OCI-M1 (cell line): ENCODE measurements around the gene ENKUR.

Experiments used
- DNase-seq: peaks from one replicate; lab custom pipeline; 2025; lab: John Stamatoyannopoulos, UW

ENKUR gene

GRCh38 chr10:25015828-25016375 is at the start of gene ENKUR:
ENKUR (minus strand) TSS chr10:25016158; CDS start chr10:25015936, 222 bp downstream.
- peak; percentile 94 for DNase-seq

GRCh38 chr10:25064401-25064800 is 48.4 kb upstream of the ENKUR start:
- DNase-seq, result no peak

- DNase-seq, result no peak
Observed at GRCh38 chr10:25063644-25064043, 47.7 kb upstream of the ENKUR start.

- no peak for DNase-seq
Observed at GRCh38 chr10:25063157-25063556, 47.2 kb upstream of the ENKUR start.

- DNase-seq, result no peak
Observed at GRCh38 chr10:25061711-25062449, 45.9 kb upstream of the ENKUR start.

GRCh38 chr10:25061125-25061524 is 45.2 kb upstream of the ENKUR start:
- no peak for DNase-seq

GRCh38 chr10:25059990-25060389 is 44.0 kb upstream of the ENKUR start:
- no peak for DNase-seq

- DNase-seq, result no peak
Observed at GRCh38 chr10:25057886-25058285, 41.9 kb upstream of the ENKUR start.

- DNase-seq, result no peak
Observed at GRCh38 chr10:25056726-25057125, 40.8 kb upstream of the ENKUR start.

GRCh38 chr10:25052012-25052411 is 36.1 kb upstream of the ENKUR start:
- DNase-seq, result no peak

GRCh38 chr10:25050402-25050801 is 34.4 kb upstream of the ENKUR start:
- DNase-seq, result no peak

- no peak for DNase-seq
Observed at GRCh38 chr10:25049966-25050365, 34.0 kb upstream of the ENKUR start.

GRCh38 chr10:25048450-25048849 is 32.5 kb upstream of the ENKUR start:
- DNase-seq, result peak; percentile 26

GRCh38 chr10:25047591-25048301 is 31.8 kb upstream of the ENKUR start:
- DNase-seq, result peak; percentile 74

- DNase-seq, result no peak
Observed at GRCh38 chr10:25047088-25047487, 31.1 kb upstream of the ENKUR start.

GRCh38 chr10:25046641-25047040 is 30.7 kb upstream of the ENKUR start:
- DNase-seq, result no peak

- no peak for DNase-seq
Observed at GRCh38 chr10:25039531-25039930, 23.6 kb upstream of the ENKUR start.

GRCh38 chr10:25038325-25038724 is 22.4 kb upstream of the ENKUR start:
- no peak for DNase-seq

GRCh38 chr10:25036381-25036780 is 20.4 kb upstream of the ENKUR start:
- DNase-seq, result no peak

GRCh38 chr10:25029519-25029918 is 13.6 kb upstream of the ENKUR start:
- no peak for DNase-seq

GRCh38 chr10:25028711-25029110 is 12.8 kb upstream of the ENKUR start:
- DNase-seq, result no peak

GRCh38 chr10:25026463-25026862 is 10.5 kb upstream of the ENKUR start:
- DNase-seq, result peak; percentile 63

GRCh38 chr10:25024528-25024927 is 8.6 kb upstream of the ENKUR start:
- DNase-seq, result no peak
